ENCODE results near the gene IL4R.

Gene IL4R

GRCh38 chr16:27310576-27311447, 3.0 kb upstream of the IL4R start:
- no peaks in the 10 kb centered on the region for H3K36me3 ChIP-seq (ENCODE audit: insufficient read depth, low read length)
- no peaks in the 10 kb centered on the region for H3K9me2 ChIP-seq (replicated peaks; ENCODE audit: low read depth, low read length)
- no peak for TF ChIP-seq EZH2phosphoT487 (IDR thresholded peaks at IDR 0.05; ENCODE audit: borderline replicate concordance)
- TF ChIP-seq CTCF (conservative IDR thresholded peaks at IDR 0.05; ENCODE audit: low read length) = no peak
- peaks cover 5% of the 10 kb centered on the region for H3K27me3 ChIP-seq (ENCODE audit: insufficient read depth, low read length, poor library complexity, severe bottlenecking)
- no peak overlapping the region for H3K4me2 ChIP-seq (ENCODE audit: low read depth, low read length, poor library complexity, severe bottlenecking)
- no peaks in the 10 kb centered on the region for H3F3A ChIP-seq (ENCODE audit: low read depth)
- H3K79me2 ChIP-seq (ENCODE audit: insufficient read depth, low read length) = peaks cover 4% of the 10 kb centered on the region; the same call in 1 of the 2 replicates
- H3K4me3 ChIP-seq (ENCODE audit: low read length, poor library complexity, severe bottlenecking) = no peak overlapping the region
- no peak overlapping the region for H3K9ac ChIP-seq (ENCODE audit: low read depth, low read length, poor library complexity, severe bottlenecking)
- no peaks in the 10 kb centered on the region for H4K20me1 ChIP-seq (ENCODE audit: insufficient read depth, low read length, poor library complexity, severe bottlenecking)
- peaks cover 11% of the 10 kb centered on the region for H3K4me1 ChIP-seq (ENCODE audit: insufficient read depth, low read length, poor library complexity, severe bottlenecking)
- H3K9me3 ChIP-seq (ENCODE audit: insufficient read depth, low read depth, low read length) = no peaks in the 10 kb centered on the region; the same call in 1 of the 2 replicates
- no peak overlapping the region for H2AFZ ChIP-seq (ENCODE audit: low read length)

- no peaks in the 10 kb centered on the region for H4K20me1 ChIP-seq (ENCODE audit: insufficient read depth, low read length, poor library complexity, severe bottlenecking)
- H3F3A ChIP-seq (ENCODE audit: low read depth) = no peaks in the 10 kb centered on the region
- no peak overlapping the region for H2AFZ ChIP-seq (ENCODE audit: low read length)
- peaks cover 11% of the 10 kb centered on the region for H3K4me1 ChIP-seq (ENCODE audit: insufficient read depth, low read length, poor library complexity, severe bottlenecking)
- no peaks in the 10 kb centered on the region for H3K36me3 ChIP-seq (ENCODE audit: insufficient read depth, low read length)
- H3K79me2 ChIP-seq (ENCODE audit: insufficient read depth, low read length) = peaks cover 4% of the 10 kb centered on the region; the same call in 1 of the 2 replicates
- H3K9me3 ChIP-seq (ENCODE audit: insufficient read depth, low read depth, low read length) = no peaks in the 10 kb centered on the region; the same call in 1 of the 2 replicates
- no peak overlapping the region for H3K9ac ChIP-seq (ENCODE audit: low read depth, low read length, poor library complexity, severe bottlenecking)
- no peak overlapping the region for H3K4me3 ChIP-seq (ENCODE audit: low read length, poor library complexity, severe bottlenecking)
- TF ChIP-seq EZH2phosphoT487 (IDR thresholded peaks at IDR 0.05; ENCODE audit: borderline replicate concordance) (no peak), CTCF (conservative IDR thresholded peaks at IDR 0.05; ENCODE audit: low read length) (no peak)
- H3K27me3 ChIP-seq (ENCODE audit: insufficient read depth, low read length, poor library complexity, severe bottlenecking) = peaks cover 5% of the 10 kb centered on the region
- no peaks in the 10 kb centered on the region for H3K9me2 ChIP-seq (replicated peaks; ENCODE audit: low read depth, low read length)
- H3K4me2 ChIP-seq (ENCODE audit: low read depth, low read length, poor library complexity, severe bottlenecking) = no peak overlapping the region
Observed at GRCh38 chr16:27311448-27311830, 2.3 kb upstream of the IL4R start.

GRCh38 chr16:27311897-27312303, 1.9 kb upstream of the IL4R start:
- H3K9ac ChIP-seq (ENCODE audit: low read depth, low read length, poor library complexity, severe bottlenecking) = no peak overlapping the region
- H3K4me2 ChIP-seq (ENCODE audit: low read depth, low read length, poor library complexity, severe bottlenecking) = no peak overlapping the region
- H3K9me2 ChIP-seq (replicated peaks; ENCODE audit: low read depth, low read length) = no peaks in the 10 kb centered on the region
- no peak for TF ChIP-seq EZH2phosphoT487 (IDR thresholded peaks at IDR 0.05; ENCODE audit: borderline replicate concordance)
- TF ChIP-seq CTCF (conservative IDR thresholded peaks at IDR 0.05; ENCODE audit: low read length) = no peak
- H3K27me3 ChIP-seq (ENCODE audit: insufficient read depth, low read length, poor library complexity, severe bottlenecking) = peaks cover 5% of the 10 kb centered on the region
- H2AFZ ChIP-seq (ENCODE audit: low read length) = no peak overlapping the region
- peaks cover 11% of the 10 kb centered on the region for H3K4me1 ChIP-seq (ENCODE audit: insufficient read depth, low read length, poor library complexity, severe bottlenecking)
- H3K4me3 ChIP-seq (ENCODE audit: low read length, poor library complexity, severe bottlenecking) = no peak overlapping the region
- no peaks in the 10 kb centered on the region; the same call in 1 of the 2 replicates for H3K9me3 ChIP-seq (ENCODE audit: insufficient read depth, low read depth, low read length)
- no peaks in the 10 kb centered on the region for H3F3A ChIP-seq (ENCODE audit: low read depth)
- H3K36me3 ChIP-seq (ENCODE audit: insufficient read depth, low read length) = no peaks in the 10 kb centered on the region
- H3K79me2 ChIP-seq (ENCODE audit: insufficient read depth, low read length) = peaks cover 4% of the 10 kb centered on the region; the same call in 1 of the 2 replicates
- H4K20me1 ChIP-seq (ENCODE audit: insufficient read depth, low read length, poor library complexity, severe bottlenecking) = no peaks in the 10 kb centered on the region

Measured in Loucy (cell line).